B cell (primary cell): ENCODE results near the gene HOMER1.

Experiments used
- CTCF ChIP-seq: fragments of 200-600 bp; IDR thresholded peaks from one replicate; pipeline ENCODE4 v1.8.0; 2022; ENCODE audit warnings: antibody characterized with exemption, mild to moderate bottlenecking
- EZH2 ChIP-seq: IDR thresholded peaks from 2 replicates; pipeline ENCODE4 v1.6.1; 2012; ENCODE audit warnings: borderline replicate concordance, low read depth, mild to moderate bottlenecking, moderate library complexity, low read length; ENCODE audit not compliant: insufficient read depth, poor library complexity, severe bottlenecking

GRCh38 chr5:79396265-79396664 is 117.7 kb downstream of the HOMER1 start:
- TF ChIP-seq CTCF (no peak), EZH2 (no peak)
